ENCODE data around the gene HRH1.
"Not testable (repeated sequence)": the region's sequence is repeated elsewhere in the genome, so short reads cannot be mapped to it uniquely, and the experiment has no call there.

Gene HRH1

DNA sequence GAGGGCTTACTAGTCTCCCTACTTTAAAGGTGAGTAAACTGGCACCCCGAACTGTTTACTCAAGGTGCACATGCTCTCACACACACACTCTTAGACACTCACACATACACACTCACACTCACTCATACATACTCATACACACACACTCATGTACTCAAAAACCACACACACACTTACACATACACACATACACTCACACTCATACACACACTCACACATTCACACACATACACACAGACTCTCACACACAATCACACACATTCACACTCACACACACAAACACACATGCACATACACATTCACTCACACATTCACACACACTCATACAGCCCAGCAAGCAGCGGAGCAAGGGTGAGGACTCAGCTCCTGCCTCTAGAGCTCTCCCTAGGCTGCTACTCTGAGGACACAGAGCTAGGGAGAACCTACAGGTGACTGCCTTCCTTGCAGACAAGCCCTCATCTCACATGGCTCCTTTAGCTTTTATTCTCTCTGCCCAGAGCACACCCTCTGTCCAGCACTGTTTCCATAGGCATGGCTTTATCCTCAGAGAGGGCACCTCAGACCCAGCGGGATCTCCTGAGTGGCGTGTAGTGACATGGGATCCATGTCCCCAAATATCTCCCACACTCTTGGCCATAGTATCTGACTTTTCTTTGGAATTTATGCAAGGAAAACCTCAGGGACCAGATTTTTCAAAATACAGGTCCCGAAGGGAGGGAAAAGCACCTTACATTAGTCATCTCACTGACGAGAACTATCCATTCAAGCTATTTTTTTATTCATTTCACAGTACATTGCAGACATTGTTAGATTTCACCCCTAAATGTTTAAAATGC is 91.8 kb downstream of the HRH1 start:
- DNase-seq: no peak

DNA sequence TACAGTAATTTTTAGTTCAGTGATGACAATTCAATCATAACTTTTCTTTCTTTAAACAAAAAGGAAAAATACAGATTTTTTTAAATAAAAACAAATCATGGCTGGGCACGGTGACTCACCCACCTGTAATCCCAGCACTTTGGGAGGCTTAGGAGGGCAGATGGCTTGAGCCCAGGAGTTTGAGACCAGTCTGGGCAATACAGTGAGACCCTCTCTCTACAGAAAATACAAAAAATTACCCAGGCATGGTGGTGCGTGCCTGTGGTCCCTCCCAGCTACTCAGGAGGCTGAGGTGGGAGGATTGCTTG is 92.3 kb downstream of the HRH1 start:
- DNase-seq: no peak

DNA sequence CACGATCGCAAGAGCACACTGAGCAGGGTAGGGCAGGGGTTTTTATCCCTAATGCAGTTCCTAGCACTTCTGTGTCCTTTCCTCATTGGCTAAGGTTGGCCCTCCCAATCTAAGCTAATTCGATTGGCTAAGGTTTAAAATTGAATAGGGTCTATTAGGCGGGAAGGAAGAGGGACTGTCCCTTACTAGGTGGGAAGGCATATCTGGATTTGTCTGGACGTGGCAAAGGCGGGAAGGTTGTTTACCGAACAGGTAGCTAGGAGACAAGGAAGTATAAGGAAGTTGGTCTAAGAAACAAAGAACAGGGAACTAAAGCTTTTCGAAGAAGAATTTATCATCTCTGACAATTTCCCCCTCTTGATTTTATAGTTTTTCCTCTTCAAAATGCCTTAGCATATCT is 93.1 kb downstream of the HRH1 start:
- no peak for DNase-seq

DNA sequence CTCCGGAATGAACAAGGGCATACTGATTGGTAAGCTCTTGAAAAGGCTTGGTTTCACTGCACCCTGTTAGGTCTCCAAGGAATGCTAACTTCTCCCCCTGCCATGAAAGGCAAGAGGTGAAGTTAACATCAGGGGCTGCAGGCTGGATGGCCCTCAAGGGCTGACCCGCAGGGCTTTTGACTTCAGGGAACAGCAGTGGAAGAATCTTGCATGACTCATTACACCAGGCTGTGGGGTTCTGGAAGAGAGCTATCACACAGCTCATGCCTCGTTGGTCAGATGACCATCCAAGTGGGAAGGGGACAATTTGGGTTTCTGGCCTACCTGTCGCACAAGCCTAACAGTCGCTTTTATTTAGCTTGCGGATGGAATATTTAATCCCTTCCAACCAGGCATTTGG is 94.3 kb downstream of the HRH1 start:
- DNase-seq: no peak

DNA sequence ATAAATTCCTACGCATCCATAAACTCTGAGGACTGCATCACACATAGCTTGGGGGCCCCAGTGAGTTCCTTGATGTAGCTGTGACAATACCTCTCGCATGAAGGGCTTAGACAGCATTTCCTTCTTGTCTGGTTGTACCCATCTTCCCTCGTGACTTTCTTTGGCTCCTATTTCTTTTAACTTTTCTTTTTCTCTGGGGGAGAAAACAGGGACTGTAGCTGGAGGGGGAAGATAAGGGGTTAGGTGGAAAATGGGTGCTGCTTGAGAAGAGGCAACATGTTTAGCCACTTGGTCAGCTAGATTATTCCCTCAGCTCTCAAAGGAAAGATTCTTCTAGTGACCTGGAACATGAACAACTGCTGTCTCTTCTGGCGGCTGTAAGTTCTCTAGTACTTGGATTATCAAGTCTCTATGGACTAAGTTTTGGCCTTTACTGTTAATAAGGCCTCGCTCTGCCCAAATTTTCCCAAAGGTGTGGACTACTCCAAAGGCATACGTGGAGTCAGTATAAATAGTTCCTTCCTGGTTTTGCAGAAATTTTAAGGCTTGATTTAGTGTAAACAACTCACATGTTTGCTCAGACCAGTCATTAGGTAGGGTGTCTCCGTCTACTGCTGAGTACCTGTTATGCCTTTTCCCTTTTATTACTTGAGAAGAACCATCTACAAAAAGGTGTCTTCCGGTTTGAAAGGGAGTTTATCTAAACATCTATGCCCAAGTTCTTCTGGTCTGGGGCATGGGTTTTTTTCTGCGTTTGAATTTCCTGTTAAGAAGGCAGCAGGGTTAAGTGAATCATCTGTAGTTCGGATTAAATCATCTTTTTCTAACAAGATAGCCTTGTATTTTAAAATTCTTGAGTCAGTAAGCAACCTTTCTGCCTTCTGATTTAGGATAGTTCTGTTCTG is 96.9 kb downstream of the HRH1 start:
- DNase-seq: no peak

DNA sequence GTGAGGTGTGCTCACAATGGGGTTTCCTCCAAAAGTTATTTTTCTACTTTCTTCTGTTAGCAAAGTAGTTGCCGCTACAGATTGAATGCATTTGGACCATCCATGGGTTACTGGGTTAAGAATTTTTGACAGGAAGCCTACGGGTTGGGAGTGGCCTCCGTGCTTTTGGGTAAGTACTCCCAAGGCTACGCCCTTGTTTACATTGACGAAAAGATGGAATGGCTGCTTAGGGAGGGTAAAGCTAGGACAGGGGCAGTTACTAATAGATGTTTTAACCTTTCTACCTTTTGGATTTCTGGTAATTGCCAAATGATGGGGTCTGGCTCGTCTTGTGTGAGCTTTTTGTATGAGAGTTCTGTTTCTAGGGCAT is 97.5 kb downstream of the HRH1 start:
- DNase-seq: no peak

DNA sequence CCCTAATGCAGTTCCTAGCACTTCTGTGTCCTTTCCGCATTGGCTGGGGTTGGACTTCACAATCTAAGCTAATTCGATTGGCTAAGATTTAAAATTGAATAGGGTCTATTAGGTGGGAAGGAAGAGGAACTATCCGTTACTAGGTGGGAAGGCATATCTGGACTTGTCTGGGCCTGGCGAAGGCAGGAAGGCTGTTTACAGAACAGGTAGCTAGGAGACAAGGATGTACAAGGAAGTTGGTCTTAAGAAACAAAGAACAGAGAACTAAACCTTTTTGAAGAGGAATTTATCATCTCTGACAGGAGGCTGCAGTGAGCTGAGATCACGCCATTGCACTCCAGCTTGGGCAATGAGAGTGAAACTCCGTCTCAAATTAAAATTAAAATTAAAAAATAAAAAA is 100.6 kb downstream of the HRH1 start:
- no peak for DNase-seq

DNA sequence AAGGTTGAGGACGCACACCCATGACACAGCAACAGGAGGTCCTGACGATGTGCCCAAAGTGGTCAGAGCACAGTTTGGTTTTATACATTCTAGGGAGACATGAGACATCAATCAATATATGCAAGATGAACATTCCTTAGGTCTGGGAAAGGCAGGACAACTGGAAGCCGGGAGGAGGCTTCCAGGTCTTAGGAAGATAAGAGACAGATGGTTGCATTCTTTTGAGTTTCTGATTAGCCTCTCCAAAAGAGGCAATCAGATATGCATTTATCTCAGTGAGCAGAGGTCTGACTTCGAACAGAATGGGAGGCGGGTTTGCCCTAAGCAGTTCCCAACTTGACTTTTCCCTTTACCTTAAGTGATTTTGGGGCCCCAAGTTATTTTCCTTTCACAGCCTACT is 101.2 kb downstream of the HRH1 start:
- DNase-seq: not testable (repeated sequence)

DNA sequence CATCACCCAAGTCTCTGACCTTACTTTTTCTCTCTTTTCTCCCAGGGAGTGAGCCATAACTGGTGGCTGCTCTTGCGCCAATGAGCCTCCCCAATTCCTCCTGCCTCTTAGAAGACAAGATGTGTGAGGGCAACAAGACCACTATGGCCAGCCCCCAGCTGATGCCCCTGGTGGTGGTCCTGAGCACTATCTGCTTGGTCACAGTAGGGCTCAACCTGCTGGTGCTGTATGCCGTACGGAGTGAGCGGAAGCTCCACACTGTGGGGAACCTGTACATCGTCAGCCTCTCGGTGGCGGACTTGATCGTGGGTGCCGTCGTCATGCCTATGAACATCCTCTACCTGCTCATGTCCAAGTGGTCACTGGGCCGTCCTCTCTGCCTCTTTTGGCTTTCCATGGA is 104.7 kb downstream of the HRH1 start:
- DNase-seq: no peak

DNA sequence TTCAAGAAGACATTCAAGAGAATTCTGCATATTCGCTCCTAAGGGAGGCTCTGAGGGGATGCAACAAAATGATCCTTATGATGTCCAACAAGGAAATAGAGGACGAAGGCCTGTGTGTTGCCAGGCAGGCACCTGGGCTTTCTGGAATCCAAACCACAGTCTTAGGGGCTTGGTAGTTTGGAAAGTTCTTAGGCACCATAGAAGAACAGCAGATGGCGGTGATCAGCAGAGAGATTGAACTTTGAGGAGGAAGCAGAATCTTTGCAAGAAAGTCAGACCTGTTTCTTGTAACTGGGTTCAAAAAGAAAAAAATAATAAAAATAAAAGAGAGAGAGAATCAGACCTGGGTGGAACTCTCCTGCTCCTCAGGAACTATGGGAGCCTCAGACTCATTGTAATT is 106.2 kb downstream of the HRH1 start:
- no peak for DNase-seq

DNA sequence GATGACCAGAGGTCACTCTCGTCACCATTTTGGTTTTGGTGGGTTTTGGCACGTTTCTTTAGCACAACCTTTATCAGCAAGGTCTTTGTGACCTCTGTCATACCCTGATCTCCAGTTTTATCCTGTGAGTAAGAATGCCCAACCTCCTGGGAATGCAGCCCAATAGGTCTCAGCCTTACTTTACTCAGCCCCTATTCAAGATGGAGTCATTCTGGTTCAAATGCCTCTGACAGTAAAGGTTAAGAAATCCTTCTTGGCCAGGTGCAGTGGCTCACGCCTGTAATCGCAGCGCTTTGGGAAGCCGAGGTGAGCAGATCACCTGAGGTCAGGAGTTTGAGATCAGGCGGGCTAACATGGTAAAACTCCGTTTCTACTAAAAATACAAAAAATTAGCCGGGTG is 114.7 kb downstream of the HRH1 start:
- no peak for DNase-seq

DNA sequence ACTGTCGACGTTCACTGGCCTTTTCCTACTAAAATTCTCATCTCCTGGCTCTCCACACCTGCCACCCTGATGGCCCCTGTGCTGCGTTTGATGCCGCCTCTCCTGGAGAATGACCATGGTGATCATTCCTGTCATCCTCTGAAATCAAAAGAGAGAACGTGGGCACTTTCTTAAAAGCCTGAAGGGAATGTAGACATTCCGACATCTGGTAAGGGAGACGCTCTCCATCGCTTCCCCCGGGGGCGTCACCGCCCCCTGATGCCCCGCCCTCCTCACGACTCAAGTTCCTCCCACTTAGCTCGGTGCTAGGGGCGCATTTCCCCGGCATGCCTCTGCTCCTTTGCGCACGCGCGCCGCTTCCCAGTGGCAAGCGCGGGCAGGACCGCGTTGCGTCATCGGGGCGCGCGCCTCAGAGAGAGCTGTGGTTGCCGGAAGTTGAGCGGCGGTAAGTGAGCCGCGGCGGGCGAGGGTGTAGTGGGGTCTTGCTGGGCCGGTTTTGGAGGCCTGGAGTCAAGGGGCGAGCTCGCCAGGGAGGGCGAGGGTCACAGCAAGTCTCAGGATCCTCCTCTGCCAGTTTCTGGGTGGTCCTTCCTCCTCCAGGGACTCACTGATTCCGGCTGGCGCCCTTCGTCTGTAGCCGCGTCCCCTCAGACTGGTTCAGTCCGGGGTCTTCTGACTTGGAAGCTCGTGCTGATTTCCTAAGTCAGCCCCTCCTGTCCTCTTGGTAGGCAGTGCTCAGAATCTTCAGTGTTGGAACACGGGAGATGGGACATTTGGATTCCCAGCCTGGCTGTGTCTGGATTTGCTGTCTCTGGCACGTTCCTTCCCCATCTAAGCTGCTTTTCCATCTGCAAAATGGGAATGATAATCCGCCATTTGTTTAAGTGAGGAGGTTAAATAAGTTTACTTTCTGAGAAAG is 118.0 kb downstream of the HRH1 start, which contains the start of gene ATG7:
Gene ATG7, plus strand, starts transcription at position 412 of the 919 bp plus-strand sequence. CDS start 26,299 bp downstream, outside the sequence.
- peak; percentile 97 to 98 for DNase-seq

DNA sequence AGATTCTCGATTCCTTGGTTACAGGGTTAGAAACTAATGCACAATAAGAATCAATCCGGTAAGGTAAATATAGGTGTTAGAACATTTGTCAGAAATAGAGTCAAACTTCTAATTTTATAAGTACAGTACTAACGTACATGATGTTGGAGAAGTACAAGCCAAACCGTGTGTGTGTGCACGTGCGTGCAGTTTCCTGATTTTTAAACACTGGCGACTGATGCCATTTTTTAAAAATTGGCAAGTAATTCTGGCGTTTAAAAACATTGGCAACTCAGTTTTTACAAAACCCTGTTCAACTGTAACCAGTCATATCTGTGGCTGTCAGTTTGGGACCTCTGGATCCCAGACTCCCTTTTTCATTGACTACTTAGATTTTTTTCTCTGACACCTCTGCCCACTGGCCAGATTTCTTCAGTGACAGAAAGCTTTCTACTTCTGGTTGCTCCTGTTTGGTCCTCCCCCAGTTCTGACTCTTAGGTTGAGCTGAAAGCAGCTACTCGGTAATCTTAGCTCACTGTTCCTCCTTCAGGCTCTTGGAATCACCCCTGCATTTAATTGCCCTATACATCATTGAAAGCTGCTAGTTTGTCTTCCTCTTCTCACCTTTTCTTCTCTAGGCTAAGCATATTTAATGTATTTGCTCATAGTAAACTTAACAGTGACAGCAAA is 118.7 kb downstream of the HRH1 start:
- no peak for DNase-seq

DNA sequence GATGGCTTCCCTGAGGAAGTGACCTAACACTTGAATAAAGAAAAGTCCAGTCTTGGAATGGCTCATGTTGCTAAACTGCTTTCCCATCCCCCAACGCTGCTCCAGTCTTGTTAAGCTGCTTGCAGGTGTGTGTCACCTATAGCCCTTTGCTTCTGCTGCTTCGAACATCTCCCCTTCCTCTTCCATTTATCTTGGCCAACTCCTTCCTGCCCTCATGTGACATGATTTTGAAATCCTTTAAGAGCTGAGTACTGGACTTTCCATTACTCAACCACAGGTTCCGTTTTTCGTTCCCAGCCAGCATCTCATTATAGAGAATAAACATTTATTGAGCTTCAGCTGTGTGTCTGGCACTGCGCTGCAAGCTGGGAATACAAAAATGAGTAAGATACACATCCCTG is 119.6 kb downstream of the HRH1 start:
- no peak for DNase-seq

DNA sequence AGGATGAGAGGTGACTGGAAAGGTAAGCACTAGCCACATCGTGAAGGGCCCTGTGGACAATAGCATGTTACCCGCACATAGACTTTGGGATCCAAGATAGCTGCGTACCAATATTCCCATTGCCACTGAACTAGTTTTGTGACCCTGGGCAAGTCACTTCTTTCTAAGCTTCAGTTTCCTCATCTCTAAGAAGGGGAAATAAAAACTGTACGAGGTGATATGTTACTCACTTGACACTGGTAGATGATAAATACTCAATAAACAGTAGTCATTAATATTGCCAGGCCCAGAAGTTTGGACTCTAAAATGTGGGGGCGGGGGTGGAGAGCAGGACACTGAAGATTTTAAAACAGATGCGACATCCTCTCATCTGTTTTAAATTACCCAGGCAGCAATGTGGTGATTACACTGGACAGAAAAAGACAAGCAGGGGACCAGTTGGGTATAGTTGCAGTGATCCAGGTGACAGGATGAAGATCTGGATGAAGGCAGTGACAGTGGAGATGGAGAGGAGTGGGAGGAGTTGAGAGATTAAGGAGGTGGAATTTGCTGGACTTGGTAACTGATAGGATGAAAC is 120.4 kb downstream of the HRH1 start:
- DNase-seq: no peak

DNA sequence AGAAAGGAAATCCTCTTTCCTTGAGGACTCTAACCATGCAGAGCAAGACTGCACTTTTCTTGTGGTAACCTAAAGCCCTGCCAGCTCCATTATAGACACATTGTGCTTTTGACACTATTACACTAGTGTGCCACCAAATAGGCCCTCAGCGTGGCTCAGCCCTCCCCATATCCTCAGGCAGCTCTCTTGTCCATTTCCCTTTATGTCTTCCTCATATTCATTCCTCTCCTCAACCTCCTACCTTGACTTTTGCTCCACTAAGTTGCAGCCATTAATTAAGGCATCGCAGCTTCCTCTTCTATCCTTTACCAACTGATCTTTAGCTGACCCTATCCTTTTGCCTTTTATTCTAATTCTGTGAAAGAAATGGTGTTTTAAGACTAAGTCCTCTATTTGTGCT is 121.6 kb downstream of the HRH1 start:
- no peak for DNase-seq

DNA sequence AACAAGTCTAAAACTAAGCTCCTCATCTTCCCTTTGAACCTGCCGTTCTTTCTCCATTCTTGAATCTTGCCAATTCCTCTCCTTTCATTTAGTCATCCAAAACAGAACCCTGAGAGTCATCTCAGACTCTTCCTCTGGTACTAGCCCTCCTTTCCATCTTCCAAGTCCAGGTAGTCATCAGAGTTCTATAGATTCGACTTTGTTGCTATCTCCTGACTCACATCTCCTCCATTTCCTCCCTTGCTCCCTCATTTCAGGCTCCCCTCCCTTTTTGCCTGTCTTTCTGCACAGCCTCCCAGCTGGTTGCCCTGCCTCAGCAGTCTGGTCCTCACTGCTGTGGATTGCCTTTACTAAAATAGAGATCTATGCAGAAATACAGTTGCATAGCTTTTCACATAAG is 122.6 kb downstream of the HRH1 start:
- DNase-seq: no peak

DNA sequence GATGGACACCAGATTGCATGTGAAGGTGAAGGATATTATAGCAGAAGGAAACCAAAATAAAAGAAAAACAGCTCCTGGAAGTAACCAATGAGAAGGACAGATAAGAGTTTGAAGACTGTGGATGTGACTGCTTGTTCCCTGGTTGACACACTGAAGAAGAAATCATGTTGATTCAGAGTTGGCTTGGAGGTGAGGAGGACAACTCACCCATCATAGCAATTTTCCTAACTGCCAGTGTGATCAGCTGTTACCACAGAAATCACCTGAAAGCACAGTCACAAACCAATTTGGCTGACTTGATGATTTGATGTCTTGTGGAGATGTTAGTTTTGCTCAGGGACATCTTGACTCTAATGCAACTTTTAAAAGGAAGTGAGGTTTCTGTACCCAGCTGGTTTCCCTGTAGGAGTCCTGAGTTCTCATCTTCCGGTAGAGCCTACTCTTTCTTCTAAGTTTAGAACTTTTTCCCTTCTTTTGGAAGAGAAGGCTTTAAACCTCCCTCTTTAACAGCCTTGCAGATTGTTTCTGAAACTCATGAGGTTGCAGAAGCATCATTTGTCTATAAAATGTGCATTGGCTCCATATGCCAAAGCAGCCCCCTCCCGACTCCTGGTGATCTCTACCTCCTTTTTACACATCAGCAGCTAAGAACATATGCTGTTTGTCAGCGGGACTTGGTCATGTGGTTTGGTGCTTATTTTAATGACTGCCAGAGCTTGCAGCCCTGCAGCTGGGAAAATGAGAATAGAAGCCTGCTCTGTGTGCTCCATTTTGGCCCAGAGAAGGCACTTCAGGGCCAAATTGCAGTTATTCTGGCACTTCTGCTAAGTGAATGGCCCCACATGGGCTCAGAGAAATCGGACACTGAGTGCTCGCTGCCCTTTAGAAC is 128.2 kb downstream of the HRH1 start:
- DNase-seq: no peak

DNA sequence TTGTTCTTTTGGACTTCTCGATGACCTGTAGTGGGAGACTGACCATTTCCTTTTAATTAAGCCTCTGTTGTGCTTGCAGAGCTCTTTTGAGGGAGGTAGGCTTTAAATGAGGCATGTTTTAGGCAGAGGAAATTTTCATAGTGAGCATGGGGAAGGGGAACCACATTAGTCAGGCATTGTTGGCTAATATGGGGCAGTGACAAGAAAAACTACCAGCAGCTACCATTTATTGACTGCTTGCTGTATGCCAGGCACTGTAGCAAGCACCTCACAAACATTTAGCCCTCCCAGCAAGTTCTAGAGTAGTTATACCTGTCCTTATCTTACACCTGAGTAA is 128.8 kb downstream of the HRH1 start:
- no peak for DNase-seq

DNA sequence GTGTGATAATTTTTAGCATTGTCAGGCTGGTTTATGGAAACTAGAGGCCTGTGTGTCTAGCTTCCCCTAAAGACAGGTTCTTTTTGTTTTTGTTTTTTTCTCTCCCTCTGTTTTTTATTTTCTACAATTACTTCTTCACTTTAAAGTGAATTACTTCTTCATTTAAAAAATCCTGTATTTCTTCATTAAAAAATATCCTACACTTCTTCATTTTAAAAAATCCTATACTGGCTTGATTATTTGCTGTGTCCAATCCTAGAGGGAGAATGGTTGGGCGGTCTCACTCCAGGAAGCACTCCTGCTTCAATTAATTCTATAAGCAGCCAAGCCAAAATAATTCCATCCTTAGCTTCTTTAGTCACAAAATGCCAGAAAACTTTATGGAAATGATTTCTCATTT is 129.7 kb downstream of the HRH1 start:
- no peak for DNase-seq

DNA sequence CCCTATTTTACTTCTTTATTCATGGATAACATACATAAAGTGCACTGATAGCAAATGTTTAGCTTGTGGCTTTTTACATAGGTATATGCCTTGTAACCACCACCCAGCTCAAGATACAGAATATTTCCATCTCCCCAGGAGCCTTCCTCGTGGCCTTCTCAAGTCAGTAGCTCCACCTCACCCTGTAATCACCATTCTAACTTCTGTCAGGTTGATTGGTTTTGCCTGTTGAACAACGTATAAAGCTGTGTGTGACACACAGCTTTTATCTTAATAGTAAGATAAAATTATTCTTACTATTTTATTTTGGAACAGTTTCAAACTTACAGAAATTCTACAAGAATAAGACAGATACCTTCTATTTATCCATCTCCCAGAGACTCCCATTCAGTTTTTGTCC is 131.2 kb downstream of the HRH1 start:
- no peak for DNase-seq
